GM19023 (cell line): Measurements from ENCODE around the gene C2orf81.
A peak's percentile ranks its signal among the peaks of the same experiment; 100 is the strongest.
"Not testable (repeated sequence)": the region's sequence is repeated elsewhere in the genome, so short reads cannot be mapped to it uniquely, and the experiment has no call there.

Experiments
- ATAC-seq: cut with Tn5 transposase; IDR thresholded peaks from one replicate; pipeline ENCODE4 v1.9.1; 2021; ENCODE audit warnings: mild to moderate bottlenecking, moderate library complexity; ENCODE audit not compliant: unreplicated experiment

C2orf81 gene

GRCh38 chr2:74444498-74445318 is 23.3 kb upstream of the C2orf81 start:
- no peak for ATAC-seq

GRCh38 chr2:74442483-74443297 is 21.3 kb upstream of the C2orf81 start:
- ATAC-seq = not testable (repeated sequence)

GRCh38 chr2:74441690-74442482 is 20.5 kb upstream of the C2orf81 start, which contains the start of gene RTKN:
TSS of gene RTKN (minus strand) at chr2:74441937. CDS start at chr2:74441816, 121 bp downstream.
- peak; percentile 37 for ATAC-seq

- ATAC-seq = no peak
Observed at GRCh38 chr2:74441170-74441689, 19.8 kb upstream of the C2orf81 start.

GRCh38 chr2:74440378-74441169 is 19.2 kb upstream of the C2orf81 start:
- peak; percentile 91 for ATAC-seq

- no peak for ATAC-seq
Observed at GRCh38 chr2:74439803-74440377, 18.5 kb upstream of the C2orf81 start.

- no peak for ATAC-seq
Observed at GRCh38 chr2:74439373-74439772, 18.0 kb upstream of the C2orf81 start.

- no peak for ATAC-seq
Observed at GRCh38 chr2:74438248-74438647, 16.8 kb upstream of the C2orf81 start.

- ATAC-seq = no peak
Observed at GRCh38 chr2:74436848-74437695, 15.7 kb upstream of the C2orf81 start.

GRCh38 chr2:74436111-74436805 is 14.8 kb upstream of the C2orf81 start:
- no peak for ATAC-seq

- ATAC-seq = no peak
Observed at GRCh38 chr2:74430502-74430901, 9.1 kb upstream of the C2orf81 start.

- ATAC-seq = no peak
Observed at GRCh38 chr2:74429487-74430451, 8.3 kb upstream of the C2orf81 start.

- ATAC-seq = no peak
Observed at GRCh38 chr2:74428675-74429074, 7.3 kb upstream of the C2orf81 start.

- no peak for ATAC-seq
Observed at GRCh38 chr2:74427551-74427950, 6.1 kb upstream of the C2orf81 start.

- no peak for ATAC-seq
Observed at GRCh38 chr2:74426181-74426758, 4.9 kb upstream of the C2orf81 start.

GRCh38 chr2:74425523-74425922 is 4.1 kb upstream of the C2orf81 start:
- no peak for ATAC-seq

- ATAC-seq = no peak
Observed at GRCh38 chr2:74424995-74425406, 3.6 kb upstream of the C2orf81 start.
